Gastroesophageal sphincter (tissue), 3 donors: ENCODE measurements around the gene SH2D7.

Source experiments
- EP300 ChIP-seq: sonication (generic); formaldehyde crosslinking; IDR thresholded peaks from one replicate; pipeline ENCODE4 v1.6.1; 2017; ENCODE audit warnings: antibody characterized with exemption, mild to moderate bottlenecking
- POLR2A ChIP-seq, 2 donors: fragments of 450-650 bp; IDR thresholded peaks; one replicate each; pipeline ENCODE4 v1.6.1; 2017; ENCODE audit warnings: antibody characterized with exemption in 2 of 2, mild to moderate bottlenecking in 2 of 2, moderate library complexity in 1 of 2
- TF ChIP-seq, protein P1 (sequence below), 4 experiments: fragments of 200-600 bp in 2 of 4; fragments of 450-650 bp in 2 of 4; sonication (generic) in 1 of 4; IDR thresholded peaks; one replicate each; pipeline ENCODE4 v1.5.1; 2017 to 2019; ENCODE audit warnings: antibody characterized with exemption in 4 of 4, mild to moderate bottlenecking in 2 of 4, moderate library complexity in 2 of 4

DNA sequence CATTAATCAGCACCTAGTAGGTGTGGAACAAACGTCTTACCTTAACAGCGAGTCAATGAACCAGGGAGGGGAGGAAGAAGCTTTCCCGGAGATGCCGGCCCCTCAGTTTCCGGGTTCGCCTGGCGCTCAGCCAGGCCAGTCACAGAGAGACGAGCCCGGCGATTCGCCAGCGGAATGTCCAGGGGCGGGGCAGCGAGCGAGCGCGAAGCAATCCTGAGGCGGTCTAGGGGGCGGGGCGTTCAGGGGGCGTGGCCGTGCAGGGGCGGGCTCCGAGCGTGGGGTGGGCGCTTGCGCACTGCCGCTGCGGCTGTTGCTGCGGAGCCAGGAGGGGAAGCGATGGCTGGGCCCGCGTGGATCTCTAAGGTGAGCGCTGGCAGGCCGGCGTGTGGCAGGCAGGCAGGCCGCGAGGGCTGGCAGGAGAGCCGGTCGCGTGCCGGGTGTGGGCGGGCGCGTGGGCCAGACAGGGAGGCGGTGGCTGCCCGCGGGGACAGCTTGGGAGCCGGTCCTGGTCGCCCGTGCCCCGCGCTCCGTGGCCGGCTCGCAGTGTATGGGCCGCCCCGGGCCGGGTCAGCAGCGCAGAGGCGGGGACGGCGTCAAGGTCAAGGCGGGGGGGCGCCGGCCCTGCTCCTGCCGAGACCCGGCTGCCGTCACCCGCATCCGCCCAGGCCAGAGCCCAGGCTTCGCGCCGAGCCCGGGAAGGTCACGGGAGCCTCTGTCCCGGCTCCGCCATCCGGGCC is 56.9 kb downstream of the SH2D7 start, which contains the start of gene IDH3A:
- TF ChIP-seq, protein P1, sequence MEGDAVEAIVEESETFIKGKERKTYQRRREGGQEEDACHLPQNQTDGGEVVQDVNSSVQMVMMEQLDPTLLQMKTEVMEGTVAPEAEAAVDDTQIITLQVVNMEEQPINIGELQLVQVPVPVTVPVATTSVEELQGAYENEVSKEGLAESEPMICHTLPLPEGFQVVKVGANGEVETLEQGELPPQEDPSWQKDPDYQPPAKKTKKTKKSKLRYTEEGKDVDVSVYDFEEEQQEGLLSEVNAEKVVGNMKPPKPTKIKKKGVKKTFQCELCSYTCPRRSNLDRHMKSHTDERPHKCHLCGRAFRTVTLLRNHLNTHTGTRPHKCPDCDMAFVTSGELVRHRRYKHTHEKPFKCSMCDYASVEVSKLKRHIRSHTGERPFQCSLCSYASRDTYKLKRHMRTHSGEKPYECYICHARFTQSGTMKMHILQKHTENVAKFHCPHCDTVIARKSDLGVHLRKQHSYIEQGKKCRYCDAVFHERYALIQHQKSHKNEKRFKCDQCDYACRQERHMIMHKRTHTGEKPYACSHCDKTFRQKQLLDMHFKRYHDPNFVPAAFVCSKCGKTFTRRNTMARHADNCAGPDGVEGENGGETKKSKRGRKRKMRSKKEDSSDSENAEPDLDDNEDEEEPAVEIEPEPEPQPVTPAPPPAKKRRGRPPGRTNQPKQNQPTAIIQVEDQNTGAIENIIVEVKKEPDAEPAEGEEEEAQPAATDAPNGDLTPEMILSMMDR (IDR thresholded peaks at IDR 0.05) = no peak
- TF ChIP-seq POLR2A (IDR thresholded peaks at IDR 0.05) = peak; percentile 87 to 88
- TF ChIP-seq EP300 = no peak
